ENCODE measurements around the gene IFT43. TPM values are rescaled to one million over a fixed set of nuclear protein-coding genes. Genes with fewer than 3 reads are reported as not detected.

Gene IFT43
- total RNA-seq, 2 donors from 2014 or later = 43.1 to 48.5 TPM

- intact Hi-C loops (cut with DNase I) = no loop called here
- ATAC-seq (no peak), DNase-seq (no peak)
These were observed 138.1 kb downstream of the IFT43 start for GRCh38 chr14:76123426-76124225.

DNA sequence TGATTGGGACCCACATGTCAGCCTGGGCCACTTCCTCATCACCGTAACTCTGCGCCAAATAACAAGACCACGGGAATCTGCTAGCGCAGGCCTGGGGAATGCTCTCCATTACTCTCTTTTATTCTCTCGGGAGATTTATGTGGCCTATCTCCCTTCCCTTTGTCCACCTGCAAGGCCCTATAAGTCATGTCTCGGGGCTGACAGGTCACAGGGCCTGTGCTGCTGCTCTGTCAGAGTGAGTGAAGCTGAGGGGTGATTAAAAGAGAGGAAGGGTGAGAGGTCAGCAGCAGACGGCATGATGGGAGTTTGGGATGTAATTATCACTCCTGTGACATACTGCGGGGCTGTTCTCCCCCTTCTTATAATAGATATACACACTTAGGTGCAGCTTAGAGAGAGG is 139.9 kb downstream of the IFT43 start:
- no peak for ATAC-seq
- DNase-seq = no peak
- intact Hi-C loops (cut with DNase I) = no loop called here

DNA sequence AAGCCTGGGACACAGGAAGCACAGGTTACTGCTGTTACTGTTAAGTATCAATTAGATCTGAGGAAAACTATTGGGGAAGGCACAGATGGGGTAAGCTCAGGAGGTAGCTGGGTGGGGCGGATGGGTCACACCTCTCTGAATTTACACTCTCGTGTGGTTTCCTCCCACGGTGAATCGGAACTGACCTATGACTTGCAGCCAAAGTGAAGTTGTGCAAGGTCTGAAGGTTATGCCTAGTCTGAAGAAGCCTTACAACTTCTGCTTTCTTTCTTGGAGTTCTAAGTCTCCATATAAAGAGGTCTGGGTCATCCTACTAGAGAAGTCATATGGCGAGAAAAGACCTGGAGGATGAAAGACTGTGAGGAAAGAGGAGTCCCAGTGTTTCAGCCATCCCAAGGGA is 140.5 kb downstream of the IFT43 start:
- ATAC-seq (no peak), DNase-seq (no peak)
- intact Hi-C loops (cut with DNase I) = no loop called here

DNA sequence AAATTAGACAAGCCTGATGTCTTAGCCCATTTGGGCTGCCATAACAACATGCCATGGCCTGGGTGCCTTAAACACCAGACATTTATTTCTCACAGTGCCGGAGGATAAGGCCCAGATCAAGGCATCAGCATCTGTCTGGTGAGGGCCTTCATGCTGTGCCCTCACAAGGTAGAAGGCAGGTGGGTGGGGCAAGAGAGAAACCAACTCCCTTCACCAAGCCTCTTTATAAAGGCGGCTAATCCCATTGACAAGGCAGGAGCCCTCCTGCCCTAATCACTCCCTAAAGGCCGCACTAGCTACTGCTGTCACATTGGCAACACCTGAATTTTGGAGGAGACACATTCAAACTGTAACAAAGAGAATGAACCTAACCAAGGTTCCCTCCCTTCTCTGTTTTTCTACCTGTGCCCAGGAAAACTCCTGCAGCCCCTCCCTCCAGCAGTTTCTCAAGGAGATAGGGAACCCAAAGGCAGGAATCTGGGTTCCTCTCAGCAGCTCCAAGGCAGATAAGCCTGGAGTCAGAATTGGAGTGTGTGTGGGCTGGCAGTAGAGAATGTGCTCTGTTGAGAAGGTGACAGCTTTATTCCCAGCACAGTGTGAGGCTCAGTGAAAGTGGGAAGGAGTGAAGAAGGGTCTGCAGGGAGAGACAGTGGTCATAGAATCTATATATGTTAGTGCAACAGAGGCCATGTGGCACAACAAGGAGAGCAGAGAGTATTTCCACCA is 144.5 kb downstream of the IFT43 start:
- DNase-seq = no peak
- intact Hi-C loops (cut with DNase I) = no loop called here
- ATAC-seq = no peak

- intact Hi-C loops (cut with DNase I) = no loop called here
- DNase-seq (no peak), ATAC-seq (no peak)
These were observed 145.8 kb downstream of the IFT43 start for GRCh38 chr14:76131071-76131965.

DNA sequence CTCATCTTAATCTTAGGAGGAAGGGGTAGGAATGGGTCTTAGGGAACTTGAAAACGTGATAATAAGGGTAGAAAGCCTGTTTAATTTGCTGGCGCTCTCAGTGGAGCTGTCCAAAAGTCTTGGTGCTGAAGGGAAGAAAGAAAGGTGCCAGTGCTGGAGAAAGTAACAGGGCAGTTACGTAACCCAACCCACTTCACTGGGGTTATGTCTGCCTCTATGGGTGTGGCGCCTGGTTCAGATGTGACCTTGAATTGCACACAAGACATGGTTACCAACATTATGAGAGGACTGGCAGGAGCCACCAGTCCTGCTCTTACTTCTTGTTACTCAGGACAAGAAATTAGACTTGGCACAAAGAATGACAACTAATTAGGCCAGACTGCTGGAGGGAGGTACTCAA is 147.5 kb downstream of the IFT43 start:
- DNase-seq = no peak
- intact Hi-C loops (cut with DNase I) = no loop called here
- ATAC-seq = no peak

Other genes with a start within 250 kb of the IFT43 start
- 10 to 100 TPM; 35.1 to 61.2 TPM for gene TGFB3, start 3.8 kb upstream of the IFT43 start, total RNA-seq
- gene GPATCH2L, start 166.2 kb downstream of the IFT43 start, total RNA-seq = 10 to 100 TPM; 33.5 to 63.0 TPM

Measured in left cardiac atrium (tissue), 4 donors.